ENCODE measurements around the gene CRHR2. TPM values are rescaled to one million over a fixed set of nuclear protein-coding genes. Genes with fewer than 3 reads are reported as not detected.

The CRHR2 gene
- total RNA-seq = not detected in 2 replicates

DNA sequence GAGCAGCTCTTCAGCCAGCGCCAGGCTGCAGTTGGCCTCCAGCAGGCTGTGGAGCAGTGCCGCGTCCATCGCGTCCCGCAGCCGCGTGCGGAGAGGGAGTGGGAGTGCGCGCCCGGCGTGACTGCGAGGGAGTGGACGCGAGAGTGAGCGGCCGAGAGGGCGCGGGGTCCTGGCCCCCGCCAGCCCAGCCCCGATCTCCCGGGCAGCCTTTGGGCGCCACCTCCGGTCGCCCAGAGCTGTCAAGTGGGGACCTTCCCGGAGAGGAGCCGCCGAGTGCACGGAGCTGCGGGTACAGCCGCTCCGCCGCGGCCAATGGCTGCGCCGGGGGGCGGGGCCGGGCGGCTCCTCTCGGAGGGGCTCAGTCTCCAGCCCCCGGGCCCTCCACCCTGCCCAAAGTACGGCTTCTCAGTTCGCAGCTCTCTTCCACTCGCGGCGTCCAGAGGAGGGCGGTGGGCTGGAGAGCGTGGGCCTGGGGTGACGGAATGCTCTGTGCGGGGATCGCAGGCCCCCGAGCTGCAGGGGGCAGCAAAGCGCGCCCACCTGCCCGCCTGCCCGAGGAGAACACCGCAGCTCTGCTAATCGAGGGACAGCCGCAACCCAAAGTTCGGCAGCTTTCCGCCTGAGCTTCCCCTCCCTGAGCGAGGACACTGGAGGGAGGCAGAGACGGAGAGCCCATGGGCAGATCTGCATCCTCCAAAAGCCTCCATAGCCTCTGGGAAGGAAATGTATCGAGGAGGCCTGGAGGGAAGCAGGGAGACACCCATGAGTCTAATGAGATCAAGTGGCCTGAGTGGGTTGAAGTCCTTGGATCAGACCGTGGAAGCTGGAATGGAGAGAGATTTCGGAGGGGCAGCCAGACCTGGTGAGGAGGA lies at the start of gene CRHR2:
Gene CRHR2 (minus strand): TSS at position 245 of the 872 bp plus-strand sequence. CDS start 176 bp downstream, at position 69.

Other genes with a start within 250 kb of the CRHR2 start
- gene NOD1, start 203.7 kb downstream of the CRHR2 start, total RNA-seq = 4.2 and 5.1 TPM in 2 replicates
- gene GGCT, start 177.6 kb downstream of the CRHR2 start, total RNA-seq = 15.0 and 19.8 TPM in 2 replicates
- gene GARS1, start 87.6 kb downstream of the CRHR2 start, total RNA-seq = 153 and 164 TPM in 2 replicates
- gene INMT, start 69.7 kb upstream of the CRHR2 start, total RNA-seq = 3.5 and 4.6 TPM in 2 replicates
- 6.6 and 8.1 TPM in 2 replicates for gene MINDY4, start 89.0 kb upstream of the CRHR2 start, total RNA-seq
- gene AQP1, start 229.4 kb upstream of the CRHR2 start, total RNA-seq = 127 and 148 TPM in 2 replicates

Data from aortic smooth muscle cell (primary cell).